ENCODE data around the gene CHRM3. TPM values are rescaled to one million over a fixed set of nuclear protein-coding genes. Genes with fewer than 3 reads are reported as not detected.

Gene CHRM3
- total RNA-seq, 1 donor from 2014 or later: 2.4 TPM

DNA sequence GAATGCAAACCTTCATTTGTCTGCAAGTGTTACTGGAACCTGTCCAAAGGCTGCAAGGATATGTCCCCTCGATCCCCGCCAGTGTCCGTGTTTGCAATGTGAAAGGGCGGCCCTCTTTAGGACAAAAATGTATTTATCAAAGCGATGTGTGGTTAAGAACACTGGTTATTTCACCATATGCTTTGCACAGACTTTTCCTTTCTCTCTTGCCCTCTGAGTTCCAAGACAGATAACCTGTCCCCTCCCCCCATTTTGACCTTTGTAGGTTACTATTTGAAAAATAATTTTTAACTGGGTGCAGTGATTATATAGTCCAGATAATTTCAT lies 1.8 kb downstream of the CHRM3 start:
- Mint-ChIP-seq H3K27me3 (peaks cover 95% of the 10 kb centered on the region), H3K36me3 (no peaks in the 10 kb centered on the region), H3K4me3 (peak overlapping the region; percentile 95), H3K9me3 (no peaks in the 10 kb centered on the region), H3K4me1 (ENCODE audit: unreplicated experiment) (peaks cover 12% of the 10 kb centered on the region), H3K27ac (no peak overlapping the region)
- TF ChIP-seq, protein P1, sequence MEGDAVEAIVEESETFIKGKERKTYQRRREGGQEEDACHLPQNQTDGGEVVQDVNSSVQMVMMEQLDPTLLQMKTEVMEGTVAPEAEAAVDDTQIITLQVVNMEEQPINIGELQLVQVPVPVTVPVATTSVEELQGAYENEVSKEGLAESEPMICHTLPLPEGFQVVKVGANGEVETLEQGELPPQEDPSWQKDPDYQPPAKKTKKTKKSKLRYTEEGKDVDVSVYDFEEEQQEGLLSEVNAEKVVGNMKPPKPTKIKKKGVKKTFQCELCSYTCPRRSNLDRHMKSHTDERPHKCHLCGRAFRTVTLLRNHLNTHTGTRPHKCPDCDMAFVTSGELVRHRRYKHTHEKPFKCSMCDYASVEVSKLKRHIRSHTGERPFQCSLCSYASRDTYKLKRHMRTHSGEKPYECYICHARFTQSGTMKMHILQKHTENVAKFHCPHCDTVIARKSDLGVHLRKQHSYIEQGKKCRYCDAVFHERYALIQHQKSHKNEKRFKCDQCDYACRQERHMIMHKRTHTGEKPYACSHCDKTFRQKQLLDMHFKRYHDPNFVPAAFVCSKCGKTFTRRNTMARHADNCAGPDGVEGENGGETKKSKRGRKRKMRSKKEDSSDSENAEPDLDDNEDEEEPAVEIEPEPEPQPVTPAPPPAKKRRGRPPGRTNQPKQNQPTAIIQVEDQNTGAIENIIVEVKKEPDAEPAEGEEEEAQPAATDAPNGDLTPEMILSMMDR (conservative IDR thresholded peaks at IDR 0.05): no peak
- no peak for DNase-seq (ENCODE audit: extremely low spot score, unreplicated experiment)

- H3K27me3 Mint-ChIP-seq: peaks cover 95% of the 10 kb centered on the region
- TF ChIP-seq, protein P1 (conservative IDR thresholded peaks at IDR 0.05): no peak
- peaks cover 12% of the 10 kb centered on the region for H3K4me1 Mint-ChIP-seq (ENCODE audit: unreplicated experiment)
- H3K27ac Mint-ChIP-seq: no peak overlapping the region
- no peak for DNase-seq (ENCODE audit: extremely low spot score, unreplicated experiment)
- H3K36me3 Mint-ChIP-seq: no peaks in the 10 kb centered on the region
- peak overlapping the region; percentile 95 for H3K4me3 Mint-ChIP-seq
- H3K9me3 Mint-ChIP-seq: no peaks in the 10 kb centered on the region
Measured at GRCh38 chr1:239388578-239388977, 2.2 kb downstream of the CHRM3 start.

- peaks cover 12% of the 10 kb centered on the region for H3K4me1 Mint-ChIP-seq (ENCODE audit: unreplicated experiment)
- no peak overlapping the region for H3K27ac Mint-ChIP-seq
- peaks cover 93% of the 10 kb centered on the region for H3K27me3 Mint-ChIP-seq
- no peak overlapping the region for H3K4me3 Mint-ChIP-seq
- no peaks in the 10 kb centered on the region for H3K36me3 Mint-ChIP-seq
- DNase-seq (ENCODE audit: extremely low spot score, unreplicated experiment): no peak
- TF ChIP-seq, protein P1 (conservative IDR thresholded peaks at IDR 0.05): no peak
- H3K9me3 Mint-ChIP-seq: no peaks in the 10 kb centered on the region
Measured at GRCh38 chr1:239389703-239390102, 3.3 kb downstream of the CHRM3 start.

DNA sequence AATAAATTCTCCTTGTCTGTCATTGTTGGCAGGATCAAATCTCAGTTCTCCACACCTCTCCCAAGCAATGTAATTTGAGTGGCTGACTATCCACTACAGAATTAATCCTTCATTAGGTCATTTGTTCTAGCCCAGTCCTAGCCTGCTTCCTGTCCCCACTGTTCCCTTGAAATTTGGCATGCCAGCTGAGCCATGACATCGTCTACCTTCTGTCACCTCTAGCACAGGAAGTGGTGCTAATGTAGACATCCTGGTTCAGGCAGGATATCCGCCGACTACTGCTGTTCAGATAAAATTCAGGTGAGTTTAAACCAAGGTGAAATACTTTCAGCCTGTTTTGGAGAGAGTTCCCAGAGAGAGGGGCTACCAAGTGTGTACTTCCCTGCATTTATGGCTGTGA lies 5.9 kb downstream of the CHRM3 start:
- no peak overlapping the region for H3K4me3 Mint-ChIP-seq
- H3K9me3 Mint-ChIP-seq: no peaks in the 10 kb centered on the region
- H3K4me1 Mint-ChIP-seq (ENCODE audit: unreplicated experiment): peaks cover 7% of the 10 kb centered on the region
- no peak overlapping the region for H3K27ac Mint-ChIP-seq
- H3K27me3 Mint-ChIP-seq: peaks cover 82% of the 10 kb centered on the region
- TF ChIP-seq, protein P1 (conservative IDR thresholded peaks at IDR 0.05): no peak
- no peak for DNase-seq (ENCODE audit: extremely low spot score, unreplicated experiment)
- no peaks in the 10 kb centered on the region for H3K36me3 Mint-ChIP-seq

GRCh38 chr1:239394107-239394506 lies 7.7 kb downstream of the CHRM3 start:
- TF ChIP-seq, protein P1 (conservative IDR thresholded peaks at IDR 0.05): no peak
- H3K36me3 Mint-ChIP-seq: no peaks in the 10 kb centered on the region
- no peaks in the 10 kb centered on the region for H3K9me3 Mint-ChIP-seq
- DNase-seq (ENCODE audit: extremely low spot score, unreplicated experiment): no peak
- no peak overlapping the region for H3K4me3 Mint-ChIP-seq
- no peaks in the 10 kb centered on the region for H3K4me1 Mint-ChIP-seq (ENCODE audit: unreplicated experiment)
- H3K27ac Mint-ChIP-seq: no peak overlapping the region
- peaks cover 64% of the 10 kb centered on the region for H3K27me3 Mint-ChIP-seq

DNA sequence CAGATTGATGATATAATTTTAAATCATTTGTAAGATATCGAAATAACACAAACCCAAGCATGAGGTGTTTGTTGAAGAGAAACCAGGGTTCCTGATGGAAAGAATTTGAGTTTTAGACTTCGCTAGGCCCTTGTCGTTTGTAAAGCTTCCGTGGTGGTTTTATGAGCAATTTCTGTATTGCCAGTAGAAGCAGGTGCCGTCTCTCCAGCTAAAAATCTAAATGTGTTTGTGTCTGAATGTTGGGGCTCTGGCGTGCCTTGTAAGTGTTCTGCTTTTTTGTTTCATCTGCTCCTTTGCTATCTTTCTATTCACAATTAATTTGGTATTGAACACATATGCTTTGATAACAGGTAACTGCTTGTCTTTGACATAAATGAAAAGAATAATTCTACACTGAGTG lies 27.5 kb downstream of the CHRM3 start:
- Mint-ChIP-seq H3K36me3 (no peaks in the 10 kb centered on the region), H3K27ac (no peak overlapping the region), H3K9me3 (no peaks in the 10 kb centered on the region), H3K27me3 (no peaks in the 10 kb centered on the region), H3K4me3 (no peak overlapping the region), H3K4me1 (ENCODE audit: unreplicated experiment) (no peaks in the 10 kb centered on the region)
- no peak for DNase-seq (ENCODE audit: extremely low spot score, unreplicated experiment)
- TF ChIP-seq, protein P1 (conservative IDR thresholded peaks at IDR 0.05): no peak

All from type B pancreatic cell (in vitro differentiated cells).